Measurements from ENCODE around the gene PCNX2. TPM values are rescaled to one million over a fixed set of nuclear protein-coding genes. Genes with fewer than 3 reads are reported as not detected.

The PCNX2 gene
- total RNA-seq, 1 experiment from 2014 or later = 18.6 TPM

- Histone ChIP-seq H3K4me1 (replicated peaks; ENCODE audit: insufficient read depth) (no peaks in the 10 kb centered on the region), H3F3A (ENCODE audit: insufficient read depth, low read depth) (no peaks in the 10 kb centered on the region), H3K27me3 (ENCODE audit: insufficient read depth, low read depth) (no peaks in the 10 kb centered on the region), H3K79me2 (ENCODE audit: low read depth) (no peaks in the 10 kb centered on the region), H3K36me3 (ENCODE audit: low read depth) (peaks cover 8% of the 10 kb centered on the region; the same call in 1 of the 2 replicates), H3K4me3 (no peak overlapping the region), H2AFZ (no peak overlapping the region), H3K9me3 (ENCODE audit: insufficient read depth, low read depth) (peaks cover 8% of the 10 kb centered on the region; the same call in 1 of the 2 replicates), H4K20me1 (ENCODE audit: insufficient read depth) (no peaks in the 10 kb centered on the region), H3K9me2 (ENCODE audit: insufficient read depth) (no peaks in the 10 kb centered on the region), H3K4me2 (no peak overlapping the region), H3K27ac (no peak overlapping the region)
- DNase-seq = no peak
- no TSS peak for BruUV-seq (replicated peaks)
- no peak for TF ChIP-seq EZH2 (IDR thresholded peaks at IDR 0.05; ENCODE audit: low read depth)
- no peak for TF ChIP-seq CTCF (conservative IDR thresholded peaks at IDR 0.05)
- ChIA-PET POLR2A (ENCODE audit: unreplicated experiment) (no interaction called here), CTCF (no interaction called here)
- intact Hi-C loops (cut with micrococcal nuclease; ENCODE audit: unreplicated experiment) = no loop called here
Observed at GRCh38 chr1:233163696-233164095, 131.8 kb downstream of the PCNX2 start.

GRCh38 chr1:233158322-233158721 is 137.2 kb downstream of the PCNX2 start:
- Histone ChIP-seq H3K9me2 (ENCODE audit: insufficient read depth) (no peaks in the 10 kb centered on the region), H3K9me3 (ENCODE audit: insufficient read depth, low read depth) (no peaks in the 10 kb centered on the region), H4K20me1 (ENCODE audit: insufficient read depth) (no peaks in the 10 kb centered on the region), H3K4me2 (no peak overlapping the region), H3K79me2 (ENCODE audit: low read depth) (no peaks in the 10 kb centered on the region), H3F3A (ENCODE audit: insufficient read depth, low read depth) (no peaks in the 10 kb centered on the region), H3K4me1 (replicated peaks; ENCODE audit: insufficient read depth) (no peaks in the 10 kb centered on the region), H3K4me3 (no peak overlapping the region), H3K36me3 (ENCODE audit: low read depth) (no peaks in the 10 kb centered on the region), H2AFZ (no peak overlapping the region), H3K27ac (no peak overlapping the region), H3K27me3 (ENCODE audit: insufficient read depth, low read depth) (no peaks in the 10 kb centered on the region)
- TF ChIP-seq CTCF (conservative IDR thresholded peaks at IDR 0.05) = no peak
- no peak for TF ChIP-seq EZH2 (IDR thresholded peaks at IDR 0.05; ENCODE audit: low read depth)
- POLR2A ChIA-PET (ENCODE audit: unreplicated experiment) = no interaction called here
- no TSS peak for BruUV-seq (replicated peaks)
- DNase-seq = no peak
- intact Hi-C loops (cut with micrococcal nuclease; ENCODE audit: unreplicated experiment) = no loop called here
- CTCF ChIA-PET = no interaction called here

- no peak for DNase-seq
- Histone ChIP-seq H3K27ac (no peak overlapping the region), H3K4me1 (replicated peaks; ENCODE audit: insufficient read depth) (no peaks in the 10 kb centered on the region), H3K4me2 (no peak overlapping the region), H3K9me2 (ENCODE audit: insufficient read depth) (no peaks in the 10 kb centered on the region), H2AFZ (no peak overlapping the region), H4K20me1 (ENCODE audit: insufficient read depth) (no peaks in the 10 kb centered on the region), H3K36me3 (ENCODE audit: low read depth) (no peaks in the 10 kb centered on the region), H3K4me3 (no peak overlapping the region), H3F3A (ENCODE audit: insufficient read depth, low read depth) (no peaks in the 10 kb centered on the region), H3K79me2 (ENCODE audit: low read depth) (no peaks in the 10 kb centered on the region), H3K9me3 (ENCODE audit: insufficient read depth, low read depth) (no peaks in the 10 kb centered on the region), H3K27me3 (ENCODE audit: insufficient read depth, low read depth) (no peaks in the 10 kb centered on the region)
- TF ChIP-seq CTCF (conservative IDR thresholded peaks at IDR 0.05) (no peak), EZH2 (IDR thresholded peaks at IDR 0.05; ENCODE audit: low read depth) (no peak)
- CTCF ChIA-PET = no interaction called here
- intact Hi-C loops (cut with micrococcal nuclease; ENCODE audit: unreplicated experiment) = no loop called here
- no TSS peak for BruUV-seq (replicated peaks)
- POLR2A ChIA-PET (ENCODE audit: unreplicated experiment) = no interaction called here
Observed at GRCh38 chr1:233157245-233157644, 138.3 kb downstream of the PCNX2 start.

Data from PC-9 (cell line).